HG02970 (cell line): ENCODE results near the gene TM4SF5.

Experiments used
- ATAC-seq: cut with Tn5 transposase; IDR thresholded peaks from one replicate; pipeline ENCODE4 v1.9.1; 2021; ENCODE audit warnings: mild to moderate bottlenecking, moderate library complexity, moderate number of reproducible peaks; ENCODE audit not compliant: unreplicated experiment, low FRiP score

Gene TM4SF5

GRCh38 chr17:4771519-4772234 lies at the start of gene TM4SF5:
TSS of gene TM4SF5 (plus strand) at chr17:4771886. CDS start at chr17:4771923, 37 bp downstream.
- ATAC-seq = no peak

DNA sequence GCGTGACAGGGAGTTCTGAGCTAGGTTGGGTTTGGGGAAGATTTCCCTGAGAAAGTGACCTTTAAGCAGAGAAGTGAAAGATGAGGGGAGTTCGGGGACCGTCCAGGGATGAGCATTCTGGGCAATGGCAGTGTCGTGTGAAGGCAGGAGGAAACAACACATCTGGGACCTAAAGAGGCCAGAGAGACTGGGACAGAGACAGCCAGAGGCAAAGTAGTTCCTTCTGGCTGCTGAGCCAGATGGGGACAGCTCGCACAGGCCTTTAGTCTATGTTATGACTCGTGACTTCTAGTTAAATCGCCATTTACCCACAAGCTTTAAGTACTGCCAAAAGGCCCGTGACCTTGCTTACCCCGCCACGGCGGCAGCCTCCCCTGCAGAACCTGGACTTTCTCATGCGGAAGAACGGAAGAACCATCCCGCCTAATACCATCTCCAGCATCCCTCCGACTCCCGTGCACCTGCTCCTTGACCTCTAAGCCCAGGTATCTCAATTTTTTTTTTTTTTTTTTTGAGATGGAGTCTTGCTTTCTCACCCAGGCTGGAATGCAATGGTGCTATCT lies 48.9 kb upstream of the TM4SF5 start:
- no peak for ATAC-seq

DNA sequence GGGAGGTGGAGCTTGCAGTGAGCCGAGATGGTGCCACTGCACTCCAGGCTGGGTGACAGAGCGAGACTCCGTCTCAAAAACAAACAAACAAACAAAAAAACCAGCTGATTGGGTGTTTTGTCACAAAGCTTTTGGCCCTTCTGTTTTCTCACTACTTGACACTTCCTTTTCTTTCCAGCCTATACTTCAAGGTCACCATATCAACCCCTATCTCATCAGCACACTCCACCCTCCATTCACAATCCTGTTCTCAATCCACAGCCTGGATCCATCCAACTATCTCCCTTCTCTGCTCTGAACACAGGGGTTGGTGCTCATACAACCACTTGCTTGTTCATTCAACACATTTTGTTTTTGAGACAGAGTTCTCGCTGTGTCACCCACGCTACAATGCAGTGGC lies 47.0 kb upstream of the TM4SF5 start:
- ATAC-seq = no peak

DNA sequence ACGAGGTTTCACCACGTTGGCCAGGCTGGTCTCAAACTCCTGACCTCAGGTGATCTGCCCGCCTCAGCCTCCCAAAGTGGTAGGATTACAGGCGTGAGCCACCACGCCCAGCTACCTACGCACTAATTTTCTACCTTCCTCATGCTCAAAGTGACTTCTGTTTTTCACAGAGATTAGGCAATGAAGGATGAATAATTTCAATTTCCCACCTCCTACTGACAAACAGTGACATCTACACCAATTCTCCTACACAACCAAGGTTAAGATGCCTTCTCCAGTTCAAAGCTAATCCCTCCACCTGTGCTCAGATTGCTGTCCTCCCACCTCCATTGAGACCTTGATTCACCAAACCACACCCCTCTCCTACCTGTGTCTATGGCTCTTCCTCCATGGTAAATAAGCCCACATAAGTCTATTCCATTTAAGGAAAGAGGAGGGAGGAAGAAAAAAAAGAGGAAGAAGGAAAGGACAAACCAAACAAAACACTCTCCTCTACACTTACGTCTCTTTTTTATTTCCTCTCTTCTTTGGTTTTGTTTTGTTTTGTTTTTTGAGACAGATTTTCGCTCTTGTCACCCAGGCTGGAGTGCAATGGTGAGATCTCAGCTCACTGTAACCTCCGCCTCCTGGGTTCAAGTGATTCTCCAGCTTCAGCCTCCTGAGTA lies 45.9 kb upstream of the TM4SF5 start:
- ATAC-seq = no peak

DNA sequence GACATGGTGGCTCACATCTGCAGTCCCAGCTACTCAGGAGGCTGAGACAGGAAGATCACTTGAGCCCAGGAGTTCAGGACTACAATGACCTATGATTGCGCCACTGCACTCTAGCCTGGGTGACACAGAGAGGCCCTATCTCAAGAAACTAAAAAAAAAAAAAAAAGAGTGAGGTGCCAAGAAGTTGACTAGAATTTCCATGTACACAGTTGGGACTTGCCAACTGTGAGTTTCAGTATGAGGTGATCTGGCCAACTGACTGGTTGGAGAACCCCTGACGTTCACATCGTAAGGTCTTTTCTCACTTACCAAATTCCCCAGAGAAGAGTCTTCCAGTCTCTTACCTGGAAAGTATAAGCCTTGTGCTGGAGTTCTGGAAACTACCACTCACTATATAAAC lies 43.6 kb upstream of the TM4SF5 start:
- no peak for ATAC-seq

- ATAC-seq = no peak
Observed at GRCh38 chr17:4733073-4733531, 38.6 kb upstream of the TM4SF5 start.

DNA sequence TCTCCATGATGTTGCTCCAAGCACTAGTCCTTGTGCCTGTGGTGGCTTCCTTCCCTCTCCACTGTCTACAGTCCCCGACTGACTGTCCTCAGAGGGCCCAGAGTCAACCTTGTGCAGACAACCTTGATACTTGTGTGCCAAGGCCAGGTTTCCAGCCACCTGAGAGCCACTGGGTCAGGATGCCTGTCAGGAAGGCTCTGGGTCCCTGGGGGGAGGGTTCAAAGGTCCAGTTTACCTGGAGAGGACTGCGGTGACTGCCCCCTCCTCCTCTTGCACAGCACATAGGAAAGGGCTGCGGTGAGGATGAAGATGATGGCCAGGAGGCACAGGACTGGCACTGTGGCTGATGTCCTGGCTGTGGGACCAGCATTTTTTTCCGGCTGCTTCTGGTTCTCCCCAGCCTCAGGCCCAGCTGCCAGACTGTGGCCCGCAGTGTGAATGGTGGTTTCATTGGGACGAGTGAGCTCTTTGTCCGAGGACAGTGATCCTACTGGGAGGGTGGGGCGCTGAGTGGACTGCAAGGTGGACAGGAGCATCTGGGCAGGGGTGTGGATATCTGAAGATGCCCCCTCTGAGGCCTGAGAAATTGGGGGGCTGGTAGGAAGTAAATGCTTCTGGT lies 36.7 kb upstream of the TM4SF5 start:
- ATAC-seq = no peak

DNA sequence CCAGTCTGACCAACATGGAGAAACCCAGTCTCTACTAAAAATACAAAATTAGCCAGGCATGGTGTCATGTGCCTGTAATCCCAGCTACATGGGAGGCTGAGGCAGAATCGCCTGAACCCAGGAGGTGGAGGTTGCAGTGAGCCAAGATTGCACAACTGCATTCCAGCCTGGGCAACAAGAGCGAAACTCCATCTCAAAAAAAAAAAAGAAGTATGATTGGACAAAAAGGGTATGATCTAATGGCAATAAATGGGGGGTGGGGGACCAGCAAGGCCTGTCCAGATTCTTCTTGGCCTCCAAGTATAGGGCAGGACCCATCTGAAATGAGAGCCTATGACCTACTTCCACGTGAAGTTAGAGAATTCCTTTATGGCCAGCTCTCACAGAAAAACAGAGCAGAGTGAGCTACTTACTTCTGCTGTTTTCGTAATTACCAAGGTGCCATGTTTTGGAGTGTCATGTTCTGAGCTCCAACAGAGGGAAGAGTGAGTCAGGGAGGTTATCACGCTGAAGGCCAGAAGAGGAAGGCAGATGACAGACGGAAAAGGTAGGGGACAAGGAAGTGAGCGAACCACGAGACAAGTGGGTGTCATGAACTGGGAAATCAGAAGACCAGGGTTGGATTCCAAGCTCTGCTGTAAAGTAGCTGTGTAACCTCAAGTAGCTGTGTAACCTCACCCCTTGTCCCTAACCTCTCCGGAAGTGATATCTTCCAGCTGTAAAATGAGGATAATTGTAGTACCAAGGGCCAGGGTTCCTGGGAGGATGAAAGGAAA lies 35.6 kb upstream of the TM4SF5 start:
- no peak for ATAC-seq

DNA sequence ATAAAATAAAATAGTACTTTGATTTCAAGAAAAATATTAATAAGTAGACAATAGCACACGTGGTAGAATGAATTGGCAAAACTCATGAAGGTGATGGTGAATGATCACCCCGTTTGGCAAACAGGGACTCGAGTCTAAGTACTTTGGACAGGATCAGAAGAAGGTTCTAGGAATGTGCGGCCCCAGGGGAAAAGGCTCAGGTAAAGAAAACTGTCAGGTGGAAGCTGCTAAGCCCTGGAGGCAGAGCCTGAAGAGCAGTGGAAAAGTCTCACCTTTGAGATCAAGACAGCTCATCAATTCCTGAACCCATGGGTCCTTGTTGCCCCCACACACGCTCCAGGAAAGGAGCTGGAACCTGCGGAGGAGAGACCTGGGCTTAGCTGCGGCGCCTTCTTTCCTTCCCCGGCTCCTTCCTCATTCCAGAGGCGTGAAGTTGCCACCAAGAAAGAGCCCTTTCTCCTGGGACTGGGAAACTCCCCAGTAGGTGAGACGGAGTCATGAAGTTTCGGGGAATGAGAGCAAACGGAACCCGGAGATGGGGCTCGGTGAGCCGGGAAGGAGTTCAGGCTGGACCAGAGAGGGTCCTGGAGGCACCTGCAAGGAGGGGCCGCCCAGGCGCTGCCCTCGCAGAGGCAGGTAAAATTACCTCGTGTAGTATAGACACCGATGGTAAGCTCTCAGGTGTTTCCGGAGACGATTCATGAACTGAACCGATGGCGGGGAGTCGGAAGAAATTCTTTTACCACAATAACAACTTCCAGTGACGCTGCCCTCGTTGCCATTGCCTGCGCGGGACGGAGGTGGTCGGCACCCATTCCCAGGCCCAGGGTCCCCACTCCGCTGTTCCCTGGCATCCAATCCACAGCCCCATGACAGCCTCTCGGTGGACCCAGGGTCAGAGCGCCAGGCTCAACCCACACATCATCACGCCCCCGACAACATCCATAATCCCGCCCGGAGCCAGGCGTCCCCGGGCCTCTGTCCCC lies 33.3 kb upstream of the TM4SF5 start:
- ATAC-seq = no peak

DNA sequence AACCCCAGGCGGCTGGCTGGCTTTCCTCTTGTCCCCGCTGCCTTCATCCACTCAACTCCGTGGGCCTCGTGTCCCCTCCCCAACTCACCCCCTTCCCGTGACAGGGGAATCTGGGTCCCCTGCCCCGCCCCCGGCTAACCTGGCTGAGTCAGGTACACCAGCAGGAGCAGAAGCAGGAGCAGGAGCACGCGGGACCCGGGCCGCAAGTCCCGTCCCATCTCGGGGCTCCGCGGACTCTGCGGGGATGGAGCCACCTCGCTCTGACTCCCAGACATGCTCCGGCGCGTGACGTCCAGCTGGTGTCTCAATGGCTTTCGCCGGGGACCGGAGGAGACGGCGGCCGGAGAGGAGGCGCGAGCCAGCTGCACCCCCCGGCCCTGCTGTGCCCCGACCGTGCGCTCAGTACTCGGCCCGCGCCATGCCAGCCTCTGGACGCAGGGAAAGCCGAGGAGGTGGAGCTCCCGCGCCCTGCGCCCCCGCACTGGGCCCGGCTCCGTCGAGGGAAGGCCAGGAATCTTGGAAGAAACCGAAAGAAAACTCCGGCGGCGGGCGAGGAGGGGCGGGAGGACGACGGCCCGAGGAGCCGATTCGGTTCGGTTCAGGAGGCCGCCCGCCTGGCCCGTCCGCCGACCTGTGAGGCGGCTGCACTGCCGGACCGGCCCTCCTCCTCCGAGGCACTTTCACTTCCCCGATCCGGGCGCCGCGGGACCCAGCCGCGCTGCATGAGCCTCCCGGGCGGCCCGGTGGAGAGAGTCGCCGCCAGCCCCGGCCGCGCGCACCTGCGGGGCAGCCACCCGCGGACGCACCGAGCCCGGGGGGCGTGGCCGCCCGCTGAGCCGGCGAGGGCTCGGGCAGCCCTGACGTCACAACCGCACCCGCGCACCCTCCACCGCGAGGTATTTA lies 32.3 kb upstream of the TM4SF5 start, which contains the start of the genes CXCL16 and ZMYND15:
Gene CXCL16, minus strand, starts transcription at position 807 of the 903 bp plus-strand sequence. Its CDS starts 589 bp downstream, at position 218.
Gene ZMYND15, plus strand, starts transcription at position 712 of the 903 bp plus-strand sequence. CDS start 716 bp downstream, outside the sequence.
- no peak for ATAC-seq

DNA sequence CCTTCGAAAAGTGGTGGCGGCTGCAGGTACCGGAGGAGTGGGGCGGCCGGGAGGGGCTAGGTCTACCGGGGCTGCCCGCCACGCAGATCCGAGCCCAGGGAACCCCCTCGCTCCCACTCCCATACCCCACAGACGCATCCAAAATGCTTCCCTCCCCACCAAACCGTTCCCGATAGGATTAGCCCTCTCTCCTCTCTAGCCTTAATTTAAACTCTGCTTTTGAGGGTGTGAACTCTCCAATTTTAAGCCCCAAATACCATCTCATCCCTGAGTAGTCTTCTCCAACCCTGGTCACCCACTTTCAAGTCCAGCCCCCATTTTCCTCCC lies 31.7 kb upstream of the TM4SF5 start:
- no peak for ATAC-seq

GRCh38 chr17:4740584-4740983 lies 31.1 kb upstream of the TM4SF5 start:
- ATAC-seq = no peak

DNA sequence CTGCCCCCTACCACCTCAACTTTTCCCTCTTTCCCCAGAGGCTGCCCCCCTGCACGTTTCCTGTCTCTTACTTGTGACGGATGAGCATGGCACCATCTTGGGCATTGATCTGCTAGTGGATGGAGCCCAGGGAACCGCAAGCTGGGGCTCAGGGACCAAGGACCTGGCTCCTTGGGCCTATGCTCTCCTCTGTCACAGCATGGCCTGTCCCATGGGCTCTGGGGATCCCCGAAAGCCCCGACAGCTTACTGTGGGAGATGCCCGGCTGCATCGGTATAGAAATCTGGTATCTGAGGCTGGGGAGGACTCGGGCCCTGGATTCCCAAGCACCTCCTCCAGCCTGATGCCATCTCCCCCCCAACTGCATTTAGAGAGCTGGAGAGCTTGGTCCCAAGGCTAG lies 30.1 kb upstream of the TM4SF5 start:
- no peak for ATAC-seq

DNA sequence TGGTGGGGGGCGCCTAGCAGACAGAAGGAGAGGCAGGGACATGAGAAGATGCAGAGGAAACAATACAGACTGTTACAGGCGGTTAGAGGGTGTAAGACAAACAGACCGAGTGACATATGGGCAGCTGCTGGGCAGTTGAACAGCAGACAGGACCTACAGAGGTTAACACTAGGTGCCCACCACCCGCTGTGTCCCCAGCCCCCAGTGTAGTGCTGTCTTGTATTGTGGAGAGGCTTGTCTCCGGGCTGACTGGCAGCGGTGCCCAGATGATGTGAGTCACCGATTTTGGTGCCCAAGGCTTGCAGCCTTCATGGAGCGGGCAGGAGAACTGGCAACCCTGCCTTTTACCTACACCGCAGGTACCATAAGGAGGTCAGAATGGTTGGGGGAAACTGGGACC lies 29.6 kb upstream of the TM4SF5 start:
- ATAC-seq = no peak

- ATAC-seq = no peak
Observed at GRCh38 chr17:4742629-4743028, 29.1 kb upstream of the TM4SF5 start.

DNA sequence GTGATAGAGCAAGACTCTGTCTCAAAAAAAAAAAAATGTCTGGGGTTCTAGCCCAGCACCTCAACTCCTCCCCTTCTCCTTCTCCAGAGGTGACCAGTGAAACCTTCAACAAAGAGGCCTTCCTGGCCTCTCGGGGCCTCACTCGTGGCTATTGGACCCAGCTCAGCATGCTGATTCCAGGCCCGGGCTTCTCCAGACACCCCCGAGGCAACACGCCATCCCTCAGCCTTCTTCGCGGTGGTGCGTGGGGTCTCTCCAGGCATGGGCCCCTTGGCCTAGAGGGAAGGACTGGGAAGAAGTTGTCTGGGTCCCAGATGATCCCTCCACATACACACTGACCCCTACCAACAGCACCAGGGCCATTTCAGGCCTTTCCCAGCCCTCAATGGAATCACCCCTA lies 28.5 kb upstream of the TM4SF5 start:
- ATAC-seq = no peak

DNA sequence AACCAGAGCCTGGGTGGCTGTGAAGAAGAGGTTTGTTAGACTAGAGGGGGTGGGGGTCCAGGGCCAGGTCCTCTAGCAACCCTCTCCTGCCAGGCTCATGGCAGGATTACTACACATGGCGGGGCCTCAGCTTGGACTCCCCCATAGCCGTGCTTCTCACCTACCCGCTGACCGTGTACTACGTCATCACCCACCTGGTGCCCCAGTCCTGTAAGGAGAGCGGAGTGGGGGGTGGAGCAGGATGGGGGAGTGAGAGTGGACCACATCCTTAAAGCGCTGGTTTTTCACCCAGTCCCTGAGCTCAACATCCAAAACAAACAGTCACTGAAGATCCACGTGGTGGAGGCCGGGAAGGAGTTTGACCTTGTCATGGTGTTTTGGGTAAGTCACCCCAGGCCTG lies 27.8 kb upstream of the TM4SF5 start:
- no peak for ATAC-seq
